Measurements from ENCODE around the gene USP28.
"Not testable (repeated sequence)": the region's sequence is repeated elsewhere in the genome, so short reads cannot be mapped to it uniquely, and the experiment has no call there.

Gene USP28, protein sequence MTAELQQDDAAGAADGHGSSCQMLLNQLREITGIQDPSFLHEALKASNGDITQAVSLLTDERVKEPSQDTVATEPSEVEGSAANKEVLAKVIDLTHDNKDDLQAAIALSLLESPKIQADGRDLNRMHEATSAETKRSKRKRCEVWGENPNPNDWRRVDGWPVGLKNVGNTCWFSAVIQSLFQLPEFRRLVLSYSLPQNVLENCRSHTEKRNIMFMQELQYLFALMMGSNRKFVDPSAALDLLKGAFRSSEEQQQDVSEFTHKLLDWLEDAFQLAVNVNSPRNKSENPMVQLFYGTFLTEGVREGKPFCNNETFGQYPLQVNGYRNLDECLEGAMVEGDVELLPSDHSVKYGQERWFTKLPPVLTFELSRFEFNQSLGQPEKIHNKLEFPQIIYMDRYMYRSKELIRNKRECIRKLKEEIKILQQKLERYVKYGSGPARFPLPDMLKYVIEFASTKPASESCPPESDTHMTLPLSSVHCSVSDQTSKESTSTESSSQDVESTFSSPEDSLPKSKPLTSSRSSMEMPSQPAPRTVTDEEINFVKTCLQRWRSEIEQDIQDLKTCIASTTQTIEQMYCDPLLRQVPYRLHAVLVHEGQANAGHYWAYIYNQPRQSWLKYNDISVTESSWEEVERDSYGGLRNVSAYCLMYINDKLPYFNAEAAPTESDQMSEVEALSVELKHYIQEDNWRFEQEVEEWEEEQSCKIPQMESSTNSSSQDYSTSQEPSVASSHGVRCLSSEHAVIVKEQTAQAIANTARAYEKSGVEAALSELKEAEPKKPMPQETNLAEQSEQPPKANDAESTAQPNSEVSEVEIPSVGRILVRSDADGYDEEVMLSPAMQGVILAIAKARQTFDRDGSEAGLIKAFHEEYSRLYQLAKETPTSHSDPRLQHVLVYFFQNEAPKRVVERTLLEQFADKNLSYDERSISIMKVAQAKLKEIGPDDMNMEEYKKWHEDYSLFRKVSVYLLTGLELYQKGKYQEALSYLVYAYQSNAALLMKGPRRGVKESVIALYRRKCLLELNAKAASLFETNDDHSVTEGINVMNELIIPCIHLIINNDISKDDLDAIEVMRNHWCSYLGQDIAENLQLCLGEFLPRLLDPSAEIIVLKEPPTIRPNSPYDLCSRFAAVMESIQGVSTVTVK

DNA sequence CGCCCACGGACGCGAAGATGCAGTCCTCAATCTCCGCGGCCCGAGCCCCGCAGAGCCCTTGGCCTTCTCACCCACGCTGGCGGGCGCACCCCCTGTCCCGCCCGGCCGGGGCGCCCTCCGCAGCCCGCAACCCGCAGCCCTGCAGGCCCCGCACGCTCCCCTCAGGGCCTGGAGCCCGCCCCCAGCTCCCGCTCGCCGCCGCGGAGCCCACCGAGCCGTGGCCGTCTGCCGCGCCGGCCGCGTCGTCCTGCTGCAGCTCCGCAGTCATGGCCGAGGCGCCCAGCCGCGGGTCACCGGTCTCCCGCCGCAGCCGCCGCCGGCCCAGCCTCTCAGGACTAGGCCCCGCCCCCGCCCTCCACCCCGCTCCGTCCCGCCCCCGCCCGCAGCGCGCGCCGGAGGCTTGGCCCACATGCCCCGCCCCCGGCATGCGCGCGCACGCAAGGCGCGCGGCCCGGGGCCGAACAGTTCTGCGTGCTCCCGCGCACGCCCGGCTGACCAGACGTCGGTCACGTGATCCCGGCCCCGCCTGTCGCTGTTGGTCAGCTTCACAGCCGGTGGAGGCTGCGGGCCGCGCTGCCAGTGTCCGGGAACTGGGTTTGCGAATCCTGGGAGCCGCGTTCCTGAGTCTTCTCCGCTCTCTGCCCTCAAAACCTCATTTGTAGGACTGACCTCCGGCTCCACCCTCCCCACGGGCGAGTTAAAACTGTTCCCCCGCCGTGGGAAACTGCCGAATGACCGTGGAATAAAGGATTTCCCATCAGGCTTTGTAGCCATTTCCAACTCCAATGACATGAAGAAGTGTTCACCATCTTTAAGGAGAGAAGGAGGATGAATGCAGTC, at the start of gene USP28:
Gene USP28 (minus strand): TSS at position 339 of the 840 bp plus-strand sequence. CDS start 71 bp downstream, at position 268.
- peak; percentile 97 for DNase-seq (ENCODE audit: low spot score)

DNA sequence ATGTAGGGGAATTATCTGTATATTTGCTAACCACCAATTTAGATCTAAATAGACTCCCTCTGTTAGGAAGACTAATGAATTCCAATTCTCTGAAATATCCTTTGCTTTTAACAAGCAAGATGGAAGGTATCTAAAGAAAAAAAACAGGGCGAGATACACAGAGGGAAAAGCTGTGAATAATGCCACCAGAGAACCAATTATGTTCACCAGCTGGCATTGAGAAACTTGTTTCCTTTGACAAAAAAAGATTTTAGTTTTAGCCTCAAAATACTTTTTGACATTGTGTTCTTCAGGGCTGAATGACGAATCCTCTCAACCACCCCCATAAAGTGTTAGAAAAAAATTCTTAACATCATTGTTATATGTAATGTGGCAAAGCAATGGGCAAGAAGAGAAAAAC, 48.2 kb upstream of the USP28 start:
- no peak for DNase-seq (ENCODE audit: low spot score)

DNA sequence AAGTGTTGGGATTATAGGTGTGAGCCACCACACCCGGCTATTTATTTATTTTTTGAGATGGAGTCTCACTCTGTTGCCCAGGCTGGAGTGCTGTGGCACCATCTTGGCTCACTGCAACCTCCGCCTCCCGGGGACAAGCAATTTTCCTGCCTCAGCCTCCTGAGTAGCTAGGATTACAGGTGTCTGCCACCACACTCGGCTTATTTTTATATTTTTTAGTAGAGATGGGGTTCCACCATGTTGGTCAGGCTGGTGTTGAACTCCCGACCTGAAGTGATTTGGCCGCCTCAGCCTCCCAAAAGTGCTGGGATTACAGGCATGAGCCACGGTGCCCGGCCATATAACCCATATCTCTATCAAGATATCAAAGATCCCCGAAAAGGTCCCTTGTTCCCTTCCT, 36.1 kb upstream of the USP28 start:
- not testable (repeated sequence) for DNase-seq (ENCODE audit: low spot score)

DNA sequence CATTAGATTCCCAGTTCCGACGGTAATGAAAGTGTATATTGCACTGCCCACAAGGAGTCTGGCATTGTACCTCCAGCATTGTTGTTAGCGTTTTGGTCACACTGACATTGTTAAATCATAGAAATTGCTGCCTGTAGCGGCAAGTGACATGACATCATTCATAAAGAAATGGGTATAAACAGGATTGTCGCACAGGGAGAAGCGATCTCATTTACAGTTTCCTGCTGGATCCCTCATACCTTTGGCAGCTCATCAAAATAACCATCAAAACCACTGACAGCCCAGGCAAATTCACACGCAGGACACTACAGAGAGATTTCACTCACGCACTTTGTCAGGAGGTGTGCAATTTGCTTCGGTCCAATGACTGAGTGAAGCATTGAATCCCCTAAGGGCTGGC, 32.7 kb upstream of the USP28 start:
- DNase-seq (ENCODE audit: low spot score), result no peak

DNA sequence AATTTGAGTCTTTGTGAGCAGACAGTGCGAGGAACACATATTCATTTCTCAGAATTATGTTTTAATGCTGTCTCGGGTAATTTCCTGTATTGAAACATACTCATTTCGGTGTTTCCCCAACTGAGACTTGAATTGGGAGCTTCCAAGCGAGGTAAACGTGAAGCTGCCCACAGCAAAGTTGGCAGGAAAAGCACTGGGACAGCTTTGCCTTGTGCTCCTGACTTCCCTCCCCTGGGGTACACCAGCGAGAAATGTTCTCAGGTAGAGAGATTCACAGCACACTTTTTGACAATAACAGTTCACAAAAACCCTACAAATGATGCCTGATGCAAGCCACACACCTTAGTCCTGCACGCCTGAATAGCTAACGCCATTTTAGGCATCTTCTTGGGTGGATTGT, 32.3 kb upstream of the USP28 start:
- no peak for DNase-seq (ENCODE audit: low spot score)

DNA sequence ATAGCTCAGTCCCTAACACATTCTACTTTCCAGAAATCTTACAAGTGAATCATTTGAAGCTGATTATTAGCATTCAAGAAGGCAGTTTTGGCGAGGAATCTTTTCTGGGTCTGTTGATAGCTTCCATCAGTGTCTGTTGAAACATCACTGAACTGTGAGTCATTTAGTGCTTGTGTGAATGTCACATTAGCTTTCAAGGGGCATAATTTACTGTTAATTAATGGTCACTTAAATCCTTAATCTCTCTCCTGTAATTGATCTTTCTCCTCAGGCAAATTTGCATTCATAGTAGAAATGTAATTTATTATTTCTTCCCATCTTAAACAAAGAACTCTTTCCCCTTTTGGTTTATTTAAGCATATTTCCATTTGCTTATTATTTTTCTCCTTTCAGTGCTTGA, 31.8 kb upstream of the USP28 start:
- no peak for DNase-seq (ENCODE audit: low spot score)

DNA sequence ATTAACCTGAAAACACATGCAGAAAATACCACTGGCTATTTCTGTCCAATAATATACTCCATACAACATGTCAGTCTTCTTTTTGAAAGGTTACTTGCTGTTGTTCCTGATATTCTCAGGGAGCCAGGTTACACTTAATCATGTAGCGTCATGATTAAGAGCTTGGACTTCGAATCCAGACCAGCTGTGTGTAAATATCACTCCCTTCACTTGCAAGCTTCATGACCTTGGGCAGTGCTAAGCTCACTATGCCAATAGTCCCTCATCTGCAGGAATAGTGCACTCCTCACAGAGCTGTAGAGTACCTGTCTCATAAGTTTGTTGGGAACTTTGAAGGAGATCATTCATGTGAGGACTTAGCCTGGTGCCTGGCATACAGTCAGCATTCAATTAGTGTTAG, 31.1 kb upstream of the USP28 start:
- DNase-seq (ENCODE audit: low spot score), result no peak

DNA sequence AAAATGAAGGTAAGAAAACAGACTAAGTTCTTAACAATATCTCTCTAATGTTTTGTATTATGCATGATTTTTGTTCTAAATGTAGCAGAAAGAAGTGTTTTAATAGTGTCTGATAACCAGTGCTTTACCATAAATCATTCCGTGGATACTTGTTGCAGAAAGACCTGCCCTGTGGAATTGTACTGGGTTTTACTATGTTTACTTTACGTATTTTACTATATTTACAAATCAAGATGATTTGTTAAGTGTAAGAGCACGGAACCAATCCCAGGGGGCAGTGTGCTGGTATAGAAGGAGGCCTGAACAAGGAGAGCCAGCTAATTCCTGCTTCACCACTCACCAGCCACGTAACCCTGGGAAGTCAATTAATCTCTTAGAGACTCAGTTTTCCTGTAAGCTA, 30.7 kb upstream of the USP28 start:
- DNase-seq (ENCODE audit: low spot score), result no peak

DNA sequence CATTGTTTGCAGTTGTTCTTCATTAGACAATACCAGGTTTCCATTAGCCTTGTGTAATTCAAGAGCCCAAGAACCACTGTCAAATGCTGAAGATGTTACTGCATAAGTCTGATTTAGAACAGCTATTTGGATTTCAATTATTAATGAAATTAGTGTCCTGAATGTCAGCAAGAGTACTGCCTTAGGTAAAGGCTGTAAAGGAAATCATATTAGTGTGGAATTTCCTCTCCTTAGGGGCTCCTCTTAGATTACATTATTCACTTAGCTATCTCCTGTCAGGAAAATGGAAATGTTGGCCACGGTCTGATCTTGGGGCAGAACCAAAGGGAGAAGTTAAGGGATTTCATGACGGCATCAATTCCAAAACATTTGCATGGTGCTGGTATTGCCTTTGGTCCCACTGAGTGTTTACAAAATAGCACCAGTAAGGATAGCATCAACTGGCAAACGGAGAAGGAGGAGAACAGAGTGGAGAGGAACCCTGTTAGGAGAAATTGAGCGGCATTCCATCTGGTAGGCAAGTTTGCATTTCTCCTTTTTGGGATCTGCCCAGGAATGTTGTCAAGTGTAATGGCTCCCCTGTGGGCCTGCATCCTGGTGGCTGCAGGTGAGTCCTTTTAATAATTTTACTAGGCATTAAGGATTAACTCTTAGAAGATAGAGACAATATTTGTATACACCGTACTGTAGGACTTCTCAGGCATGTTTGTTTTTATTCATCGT, 29.2 kb upstream of the USP28 start, which contains the start of gene HTR3B:
Gene HTR3B (plus strand): TSS at position 418 of the 723 bp plus-strand sequence. CDS start 138 bp downstream, at position 556.
- DNase-seq (ENCODE audit: low spot score), result no peak

DNA sequence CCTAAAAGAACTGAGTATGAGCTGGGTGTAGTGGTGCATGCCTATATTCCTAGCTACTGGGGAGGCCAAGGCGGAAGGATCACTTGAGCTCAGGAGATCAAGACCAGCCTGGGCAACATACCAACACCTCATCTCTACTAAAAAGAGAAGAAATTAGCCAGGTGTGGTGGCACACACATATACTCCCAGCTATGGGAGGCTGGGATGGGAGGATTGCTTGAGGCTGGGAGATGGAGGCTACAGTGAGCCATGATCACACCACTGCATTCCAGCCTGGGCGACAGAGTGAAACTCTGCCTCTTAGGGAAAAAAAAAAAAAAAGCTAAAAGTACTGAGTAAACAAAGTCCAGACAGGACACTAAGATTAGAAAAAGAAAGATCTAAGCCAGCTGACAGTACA, 25.8 kb upstream of the USP28 start:
- DNase-seq (ENCODE audit: low spot score), result no peak

DNA sequence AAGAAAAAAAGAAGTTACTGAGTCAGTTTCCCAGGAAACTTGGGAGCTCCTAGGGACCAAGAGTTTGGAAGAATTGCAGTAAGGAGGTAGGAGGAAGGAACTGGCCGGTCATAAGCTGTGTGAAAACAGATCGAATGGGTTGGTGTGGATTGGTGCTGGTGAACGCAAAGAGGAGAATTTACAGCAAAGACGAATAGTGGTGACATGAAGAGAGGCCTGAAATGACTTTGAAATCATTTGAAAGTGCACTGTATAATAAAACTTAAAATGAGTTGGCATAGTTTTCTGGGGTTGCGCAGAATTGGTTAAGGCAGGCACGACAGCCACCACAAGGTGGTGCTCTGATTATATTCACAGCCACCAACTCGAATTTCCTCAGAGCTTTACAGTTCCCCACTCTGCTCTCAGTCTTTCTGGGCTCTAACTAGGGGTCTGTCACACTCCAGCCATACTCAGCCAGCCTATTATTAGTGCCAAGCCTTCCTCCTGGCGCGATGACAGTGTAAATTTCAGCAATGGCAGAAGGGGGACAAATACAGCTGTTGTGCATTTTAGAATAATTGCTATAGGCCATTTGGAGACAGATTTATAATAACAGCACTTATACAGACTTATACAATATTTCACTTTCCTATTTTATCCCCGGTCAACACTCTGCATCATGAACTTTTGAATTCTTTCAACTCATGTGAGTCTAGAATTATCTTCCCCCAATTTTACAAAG, 20.9 kb upstream of the USP28 start:
- DNase-seq (ENCODE audit: low spot score), result peak; percentile 19

DNA sequence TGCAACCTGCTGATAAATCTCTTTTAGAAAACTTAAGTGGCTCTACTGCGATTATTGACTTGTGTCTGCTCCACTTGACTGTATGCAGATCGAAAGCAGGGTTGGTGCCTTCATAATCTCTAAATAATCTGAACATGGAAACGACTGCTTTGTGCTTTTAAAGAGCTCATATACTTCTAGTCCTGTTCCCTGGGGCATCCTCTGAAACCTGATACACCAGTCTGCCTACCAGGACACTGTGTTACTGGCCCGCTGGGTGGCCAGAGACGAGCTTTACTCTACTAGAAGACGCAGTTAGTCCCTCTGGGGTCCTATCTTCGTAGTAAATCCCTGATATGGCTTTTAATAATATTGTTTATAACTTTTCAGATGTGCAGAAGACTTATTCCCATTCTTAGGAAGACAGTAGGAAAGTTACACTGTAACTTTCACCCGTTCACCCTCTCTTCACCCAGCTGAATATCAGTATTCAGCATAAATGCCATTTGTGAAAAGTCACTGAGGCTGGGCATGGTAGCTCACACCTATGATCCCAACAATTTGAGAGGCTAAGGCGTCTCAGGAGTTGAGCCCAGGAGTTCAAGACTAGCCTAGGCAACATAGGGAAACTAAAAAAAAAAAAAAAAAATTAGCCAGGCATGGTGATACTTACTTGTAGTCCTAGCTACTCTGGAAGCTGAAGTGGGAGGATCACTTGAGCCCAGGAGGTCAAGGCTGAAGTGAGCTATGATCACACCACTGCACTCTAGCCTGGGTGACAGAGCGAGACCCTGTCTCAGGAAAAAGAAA, 20.2 kb upstream of the USP28 start:
- DNase-seq (ENCODE audit: low spot score), result no peak

DNA sequence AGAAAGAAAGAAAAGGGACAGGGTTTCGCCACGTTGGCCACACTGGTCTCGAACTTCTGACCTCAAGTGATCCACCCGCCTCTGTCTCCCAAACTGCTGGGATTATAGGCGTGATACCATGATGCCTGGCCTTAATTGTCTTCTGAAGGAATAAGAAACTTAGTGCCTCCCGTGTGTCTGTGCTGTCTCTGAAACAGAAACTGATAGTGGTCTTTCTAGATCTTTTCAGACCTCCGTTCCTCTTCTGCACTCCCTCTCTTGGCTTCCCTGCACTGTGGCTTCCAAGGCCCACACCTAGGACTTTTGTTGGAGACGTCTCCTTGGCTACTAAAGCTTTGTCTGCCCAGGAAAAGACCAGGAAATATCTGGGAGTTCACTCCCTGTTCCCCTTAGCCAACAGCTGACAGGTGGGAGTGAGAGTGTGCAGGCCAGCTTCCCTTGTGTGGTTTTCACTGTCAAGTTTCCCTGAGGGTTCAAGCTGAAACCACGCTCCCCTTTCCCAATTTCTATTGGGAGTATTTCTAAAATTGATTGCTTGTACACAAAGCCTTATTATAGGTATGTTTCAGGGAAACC, 19.1 kb upstream of the USP28 start:
- no peak for DNase-seq (ENCODE audit: low spot score)

DNA sequence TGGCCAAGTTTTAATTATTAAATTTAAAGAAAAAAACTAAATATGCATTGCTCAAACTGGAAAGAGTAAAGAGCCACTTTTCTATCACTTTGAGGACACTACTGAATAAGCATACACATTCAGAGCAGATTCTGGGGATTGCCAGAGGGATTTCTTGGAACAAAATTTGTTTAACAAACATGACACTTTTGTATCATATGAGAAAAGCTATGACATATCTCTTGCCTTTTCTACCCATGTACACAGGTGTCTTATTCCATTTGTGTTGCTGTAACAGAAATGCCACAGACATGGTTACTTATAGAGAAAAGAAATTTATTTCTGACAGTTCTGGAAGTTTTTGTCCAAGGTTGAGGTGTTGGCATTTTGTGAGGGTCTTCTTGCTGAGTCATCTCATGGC, 13.5 kb upstream of the USP28 start:
- DNase-seq (ENCODE audit: low spot score), result no peak

DNA sequence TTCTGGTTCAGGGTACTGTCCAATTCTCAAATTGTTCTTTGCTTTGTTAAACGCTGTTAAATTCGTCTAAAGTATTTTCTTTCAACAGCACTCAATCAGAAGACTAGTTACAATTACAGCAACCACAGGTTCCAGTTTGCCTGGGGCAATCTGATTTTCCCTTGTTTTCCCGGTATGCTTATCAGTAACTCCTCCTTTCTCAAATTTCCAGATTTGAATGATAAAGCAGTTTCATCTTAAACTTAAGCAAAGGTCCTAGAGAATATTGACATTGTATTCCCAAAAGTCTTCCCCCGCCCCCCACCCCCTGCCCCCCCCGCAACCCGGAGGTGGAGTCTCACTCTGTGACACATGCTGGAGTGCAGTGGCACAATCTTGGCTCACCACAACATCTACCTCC, 10.5 kb upstream of the USP28 start:
- DNase-seq (ENCODE audit: low spot score), result no peak

DNA sequence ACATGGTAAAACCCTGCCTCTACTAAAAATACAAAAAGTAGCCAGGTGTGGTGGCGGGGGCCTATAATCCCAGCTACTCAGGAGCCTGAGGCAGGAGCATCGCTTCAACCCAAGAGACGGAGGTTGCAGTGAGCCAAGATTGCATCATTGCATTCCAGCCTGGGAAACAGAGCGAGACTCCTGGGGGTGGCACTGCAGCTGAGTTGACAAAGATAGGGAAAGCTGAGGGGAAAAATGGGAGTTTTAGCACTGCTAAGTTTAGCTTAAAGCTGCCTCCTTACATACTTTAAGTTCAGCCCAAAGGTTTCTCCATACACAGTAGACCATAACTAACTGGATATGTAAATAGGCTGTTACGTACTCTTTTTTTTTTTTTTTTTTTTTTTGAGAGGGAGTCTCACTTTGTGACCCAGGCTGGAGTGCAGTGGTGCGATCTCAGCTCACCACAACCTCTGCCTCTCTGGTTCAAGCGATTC, 9.0 kb upstream of the USP28 start:
- peak; percentile 39 for DNase-seq (ENCODE audit: low spot score)

DNA sequence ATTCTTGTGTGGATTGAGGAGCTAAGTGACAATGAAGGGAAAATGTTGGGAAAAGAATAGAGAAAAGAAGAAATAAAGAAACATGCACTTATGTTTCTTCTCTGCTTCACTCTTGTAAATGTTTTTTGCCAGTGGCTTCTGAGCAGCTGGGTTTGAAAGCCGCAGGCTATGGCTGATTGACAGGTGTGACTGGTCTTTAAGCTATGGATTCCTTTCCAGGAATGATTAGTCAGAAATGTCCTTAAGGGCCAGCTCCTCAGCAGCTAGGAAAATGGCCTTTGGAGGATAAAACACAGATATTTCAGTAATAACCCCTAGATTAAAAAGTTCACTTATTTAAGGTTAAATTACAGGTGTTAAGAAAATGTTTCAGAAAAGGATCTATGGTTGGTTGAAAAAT, 6.5 kb upstream of the USP28 start:
- DNase-seq (ENCODE audit: low spot score), result no peak

DNA sequence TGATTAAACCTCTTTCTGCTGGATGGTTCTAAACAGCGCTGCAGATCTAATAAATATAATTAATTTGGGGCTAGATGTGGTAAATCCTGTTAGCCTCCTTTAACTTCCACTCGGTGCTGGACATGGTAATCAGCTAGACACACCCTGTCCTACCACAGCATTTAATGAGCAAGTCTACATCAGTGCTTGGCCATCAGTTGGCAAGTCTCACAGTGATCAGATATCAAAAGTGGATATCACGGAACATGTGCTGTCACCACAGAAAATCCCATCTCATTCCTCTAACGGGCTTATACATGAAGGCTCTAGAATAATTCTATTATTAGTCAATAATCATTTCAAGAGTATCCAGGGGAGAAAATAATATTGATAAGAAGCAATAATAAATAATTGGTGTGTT, 5.6 kb upstream of the USP28 start:
- no peak for DNase-seq (ENCODE audit: low spot score)

DNA sequence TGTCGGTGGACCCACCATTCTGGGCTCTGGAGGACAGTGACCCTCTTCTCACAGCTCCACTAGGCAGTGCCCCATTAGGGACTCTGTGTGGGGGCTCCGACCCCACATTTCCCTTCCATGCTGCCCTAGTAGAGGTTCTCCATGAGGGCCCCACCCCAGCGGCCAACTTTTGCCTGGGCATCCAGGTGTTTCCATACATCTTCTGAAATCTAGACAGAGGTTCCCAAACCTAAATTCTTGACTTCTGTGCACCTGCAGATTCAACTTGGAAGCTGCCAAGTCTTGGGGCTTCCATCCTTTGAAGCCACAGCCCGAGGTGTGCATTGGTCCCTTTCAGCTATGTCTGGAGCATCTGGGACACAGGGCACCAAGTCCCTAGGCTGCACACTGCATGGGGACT, 4.1 kb upstream of the USP28 start:
- DNase-seq (ENCODE audit: low spot score), result not testable (repeated sequence)

All from putamen (tissue), 1 donor.